Measurements from ENCODE around the gene AARS1.
A peak's percentile ranks its signal among the peaks of the same experiment; 100 is the strongest.

The AARS1 gene

DNA sequence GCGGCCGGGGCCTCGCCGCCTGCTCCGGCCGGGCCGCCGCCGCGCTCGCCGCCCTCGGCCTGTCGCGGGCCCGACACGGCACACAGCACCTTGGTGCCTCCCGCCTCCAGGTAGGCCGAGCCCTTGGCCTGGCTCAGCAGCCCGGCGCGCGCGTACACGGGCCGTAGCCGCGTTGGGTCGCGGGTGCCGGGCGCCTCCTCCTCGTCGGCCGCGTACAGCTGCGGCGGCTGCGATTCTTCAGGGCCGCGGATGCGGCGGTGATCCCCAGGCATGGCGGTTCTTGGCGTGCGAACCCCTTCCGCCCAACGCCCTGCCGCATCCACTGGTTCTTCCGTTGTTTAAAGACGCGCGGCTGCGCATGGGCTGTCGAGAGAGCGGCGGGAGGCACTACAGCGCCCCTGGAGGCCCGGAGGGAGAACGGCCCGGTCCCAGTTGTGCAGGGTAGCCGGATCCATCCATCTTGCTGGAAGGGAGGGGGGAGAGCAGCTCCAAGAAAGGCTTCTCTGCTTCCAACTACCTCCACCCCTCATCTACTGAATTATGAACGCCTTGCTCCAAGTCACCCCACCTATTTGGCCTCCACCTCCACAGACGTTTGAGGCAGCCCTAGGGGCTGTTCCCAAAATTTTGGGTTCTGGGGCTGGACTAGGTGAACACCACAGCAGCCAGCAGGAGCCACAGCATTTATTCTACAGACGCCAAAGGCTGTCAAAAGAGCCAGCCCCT lies 37.5 kb downstream of the AARS1 start, which contains the start of gene EXOSC6 (continued):
- TF ChIP-seq PRDM10 (tag by site-specific recombination; IDR thresholded peaks at IDR 0.05) = peak; percentile 99
- peak; percentile 32; the same call in 1 of the 2 replicates for TF ChIP-seq ZNF341 (tag by site-specific recombination; IDR thresholded peaks at IDR 0.05; ENCODE audit: low read depth)
- TF ChIP-seq ZFP37 (tag by site-specific recombination; IDR thresholded peaks at IDR 0.05) = peak; percentile 66; the same call in 1 of the 2 replicates
- peak; percentile 32; the same call in 1 of the 2 replicates for TF ChIP-seq KLF9 (tag by site-specific recombination; IDR thresholded peaks at IDR 0.05; ENCODE audit: low read depth)
- no peak for TF ChIP-seq PRDM6 (tag by site-specific recombination; IDR thresholded peaks at IDR 0.05)
- no peak for TF ChIP-seq ZNF707 (tag by site-specific recombination; IDR thresholded peaks at IDR 0.05)
- TF ChIP-seq, protein P1, sequence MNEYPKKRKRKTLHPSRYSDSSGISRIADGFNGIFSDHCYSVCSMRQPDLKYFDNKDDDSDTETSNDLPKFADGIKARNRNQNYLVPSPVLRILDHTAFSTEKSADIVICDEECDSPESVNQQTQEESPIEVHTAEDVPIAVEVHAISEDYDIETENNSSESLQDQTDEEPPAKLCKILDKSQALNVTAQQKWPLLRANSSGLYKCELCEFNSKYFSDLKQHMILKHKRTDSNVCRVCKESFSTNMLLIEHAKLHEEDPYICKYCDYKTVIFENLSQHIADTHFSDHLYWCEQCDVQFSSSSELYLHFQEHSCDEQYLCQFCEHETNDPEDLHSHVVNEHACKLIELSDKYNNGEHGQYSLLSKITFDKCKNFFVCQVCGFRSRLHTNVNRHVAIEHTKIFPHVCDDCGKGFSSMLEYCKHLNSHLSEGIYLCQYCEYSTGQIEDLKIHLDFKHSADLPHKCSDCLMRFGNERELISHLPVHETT (tag by site-specific recombination; IDR thresholded peaks at IDR 0.05) = peak; percentile 48; the same call in 1 of the 2 replicates
- TF ChIP-seq GLIS2 (tag by site-specific recombination; IDR thresholded peaks at IDR 0.05) = no peak
- TF ChIP-seq ZFHX2 (tag by site-specific recombination; conservative IDR thresholded peaks at IDR 0.05) = no peak
- TF ChIP-seq, protein P2, sequence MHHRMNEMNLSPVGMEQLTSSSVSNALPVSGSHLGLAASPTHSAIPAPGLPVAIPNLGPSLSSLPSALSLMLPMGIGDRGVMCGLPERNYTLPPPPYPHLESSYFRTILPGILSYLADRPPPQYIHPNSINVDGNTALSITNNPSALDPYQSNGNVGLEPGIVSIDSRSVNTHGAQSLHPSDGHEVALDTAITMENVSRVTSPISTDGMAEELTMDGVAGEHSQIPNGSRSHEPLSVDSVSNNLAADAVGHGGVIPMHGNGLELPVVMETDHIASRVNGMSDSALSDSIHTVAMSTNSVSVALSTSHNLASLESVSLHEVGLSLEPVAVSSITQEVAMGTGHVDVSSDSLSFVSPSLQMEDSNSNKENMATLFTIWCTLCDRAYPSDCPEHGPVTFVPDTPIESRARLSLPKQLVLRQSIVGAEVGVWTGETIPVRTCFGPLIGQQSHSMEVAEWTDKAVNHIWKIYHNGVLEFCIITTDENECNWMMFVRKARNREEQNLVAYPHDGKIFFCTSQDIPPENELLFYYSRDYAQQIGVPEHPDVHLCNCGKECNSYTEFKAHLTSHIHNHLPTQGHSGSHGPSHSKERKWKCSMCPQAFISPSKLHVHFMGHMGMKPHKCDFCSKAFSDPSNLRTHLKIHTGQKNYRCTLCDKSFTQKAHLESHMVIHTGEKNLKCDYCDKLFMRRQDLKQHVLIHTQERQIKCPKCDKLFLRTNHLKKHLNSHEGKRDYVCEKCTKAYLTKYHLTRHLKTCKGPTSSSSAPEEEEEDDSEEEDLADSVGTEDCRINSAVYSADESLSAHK (tag by site-specific recombination; IDR thresholded peaks at IDR 0.05) = no peak
- TF ChIP-seq ZNF114 (tag by site-specific recombination; IDR thresholded peaks at IDR 0.05) = no peak
- no peak for TF ChIP-seq ZNF354C (tag by site-specific recombination; IDR thresholded peaks at IDR 0.05; ENCODE audit: borderline replicate concordance, low read depth)
- TF ChIP-seq, protein P3, sequence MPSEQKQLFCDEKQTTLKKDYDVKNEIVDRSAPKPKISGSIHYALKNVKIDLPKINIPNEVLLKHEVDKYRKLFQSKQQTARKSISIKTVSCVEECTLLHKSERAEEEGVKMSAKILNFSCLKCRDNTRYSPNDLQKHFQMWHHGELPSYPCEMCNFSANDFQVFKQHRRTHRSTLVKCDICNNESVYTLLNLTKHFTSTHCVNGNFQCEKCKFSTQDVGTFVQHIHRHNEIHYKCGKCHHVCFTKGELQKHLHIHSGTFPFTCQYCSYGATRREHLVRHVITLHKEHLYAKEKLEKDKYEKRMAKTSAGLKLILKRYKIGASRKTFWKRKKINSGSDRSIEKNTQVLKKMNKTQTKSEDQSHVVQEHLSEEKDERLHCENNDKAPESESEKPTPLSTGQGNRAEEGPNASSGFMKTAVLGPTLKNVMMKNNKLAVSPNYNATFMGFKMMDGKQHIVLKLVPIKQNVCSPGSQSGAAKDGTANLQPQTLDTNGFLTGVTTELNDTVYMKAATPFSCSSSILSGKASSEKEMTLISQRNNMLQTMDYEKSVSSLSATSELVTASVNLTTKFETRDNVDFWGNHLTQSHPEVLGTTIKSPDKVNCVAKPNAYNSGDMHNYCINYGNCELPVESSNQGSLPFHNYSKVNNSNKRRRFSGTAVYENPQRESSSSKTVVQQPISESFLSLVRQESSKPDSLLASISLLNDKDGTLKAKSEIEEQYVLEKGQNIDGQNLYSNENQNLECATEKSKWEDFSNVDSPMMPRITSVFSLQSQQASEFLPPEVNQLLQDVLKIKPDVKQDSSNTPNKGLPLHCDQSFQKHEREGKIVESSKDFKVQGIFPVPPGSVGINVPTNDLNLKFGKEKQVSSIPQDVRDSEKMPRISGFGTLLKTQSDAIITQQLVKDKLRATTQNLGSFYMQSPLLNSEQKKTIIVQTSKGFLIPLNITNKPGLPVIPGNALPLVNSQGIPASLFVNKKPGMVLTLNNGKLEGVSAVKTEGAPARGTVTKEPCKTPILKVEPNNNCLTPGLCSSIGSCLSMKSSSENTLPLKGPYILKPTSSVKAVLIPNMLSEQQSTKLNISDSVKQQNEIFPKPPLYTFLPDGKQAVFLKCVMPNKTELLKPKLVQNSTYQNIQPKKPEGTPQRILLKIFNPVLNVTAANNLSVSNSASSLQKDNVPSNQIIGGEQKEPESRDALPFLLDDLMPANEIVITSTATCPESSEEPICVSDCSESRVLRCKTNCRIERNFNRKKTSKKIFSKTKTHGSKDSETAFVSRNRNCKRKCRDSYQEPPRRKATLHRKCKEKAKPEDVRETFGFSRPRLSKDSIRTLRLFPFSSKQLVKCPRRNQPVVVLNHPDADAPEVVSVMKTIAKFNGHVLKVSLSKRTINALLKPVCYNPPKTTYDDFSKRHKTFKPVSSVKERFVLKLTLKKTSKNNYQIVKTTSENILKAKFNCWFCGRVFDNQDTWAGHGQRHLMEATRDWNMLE (tag by site-specific recombination; conservative IDR thresholded peaks at IDR 0.05; ENCODE audit: low read depth) = peak; percentile 37
- TF ChIP-seq ZNF677 (tag by site-specific recombination; IDR thresholded peaks at IDR 0.05) = no peak
- TF ChIP-seq, protein P4, sequence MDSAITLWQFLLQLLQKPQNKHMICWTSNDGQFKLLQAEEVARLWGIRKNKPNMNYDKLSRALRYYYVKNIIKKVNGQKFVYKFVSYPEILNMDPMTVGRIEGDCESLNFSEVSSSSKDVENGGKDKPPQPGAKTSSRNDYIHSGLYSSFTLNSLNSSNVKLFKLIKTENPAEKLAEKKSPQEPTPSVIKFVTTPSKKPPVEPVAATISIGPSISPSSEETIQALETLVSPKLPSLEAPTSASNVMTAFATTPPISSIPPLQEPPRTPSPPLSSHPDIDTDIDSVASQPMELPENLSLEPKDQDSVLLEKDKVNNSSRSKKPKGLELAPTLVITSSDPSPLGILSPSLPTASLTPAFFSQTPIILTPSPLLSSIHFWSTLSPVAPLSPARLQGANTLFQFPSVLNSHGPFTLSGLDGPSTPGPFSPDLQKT (IDR thresholded peaks at IDR 0.05; ENCODE audit: borderline replicate concordance, low read depth, low read length) = no peak
- peak; percentile 31; the same call in 1 of the 2 replicates for TF ChIP-seq WT1 (tag by site-specific recombination; IDR thresholded peaks at IDR 0.05)
- peak; percentile 86 for TF ChIP-seq ZNF692 (tag by site-specific recombination; IDR thresholded peaks at IDR 0.05)
- TF ChIP-seq ZNF555 (tag by site-specific recombination; conservative IDR thresholded peaks at IDR 0.05) = no peak
- peak; percentile 94 for TF ChIP-seq YY2 (tag by site-specific recombination; IDR thresholded peaks at IDR 0.05)

Measured in HEK293 (cell line).